GM12892 (cell line): ENCODE measurements around the gene MAP3K21.

Experiments
- POLR2A ChIP-seq: IDR thresholded peaks from 2 replicates; pipeline ENCODE4 v1.6.1; 2011; ENCODE audit warnings: low read depth, low read length, control low read depth
- POLR2AphosphoS5 ChIP-seq: IDR thresholded peaks from 2 replicates; pipeline ENCODE4 v1.6.1; 2011; ENCODE audit warnings: low read depth, low read length, control low read depth
- TAF1 ChIP-seq: IDR thresholded peaks from 2 replicates; pipeline ENCODE4 v1.6.1; 2011; ENCODE audit warnings: low read depth, mild to moderate bottlenecking, control low read depth, low read length, borderline replicate concordance

GRCh38 chr1:233412812-233413211, 85.3 kb downstream of the MAP3K21 start:
- TF ChIP-seq POLR2AphosphoS5 (no peak), POLR2A (no peak), TAF1 (no peak)
